SK-N-SH (cell line): ENCODE measurements around the gene ACACB.

Experiments
- JUND ChIP-seq: IDR thresholded peaks from 2 replicates; pipeline ENCODE4 v1.4.0; 2012
- RCOR1 ChIP-seq: fragments of 150-350 bp; IDR thresholded peaks from 2 replicates; pipeline ENCODE4 v1.6.1; 2017; ENCODE audit warnings: antibody characterized with exemption, low read length
- SIN3A ChIP-seq: IDR thresholded peaks from 2 replicates; pipeline ENCODE4 v1.6.1; 2012; ENCODE audit warnings: low read depth, mild to moderate bottlenecking, low read length, moderate library complexity, borderline replicate concordance
- SMC3 ChIP-seq: IDR thresholded peaks from 2 replicates; pipeline ENCODE4 v1.6.1; 2012; ENCODE audit warnings: low read depth, low read length, improper control_type of control experiment
- TAF1 ChIP-seq: IDR thresholded peaks from 2 replicates; pipeline ENCODE4 v1.6.1; 2012; ENCODE audit warnings: low read depth, mild to moderate bottlenecking, low read length, moderate library complexity, borderline replicate concordance

GRCh38 chr12:109221277-109221931 lies 105.0 kb downstream of the ACACB start:
- TF ChIP-seq SIN3A (no peak), JUND (no peak), TAF1 (no peak), RCOR1 (no peak), SMC3 (no peak)
